ENCODE measurements around the gene ZNF280B.
"Not testable (repeated sequence)": the region's sequence is repeated elsewhere in the genome, so short reads cannot be mapped to it uniquely, and the experiment has no call there.

GRCh38 chr22:22471104-22471503 lies 37.4 kb downstream of the ZNF280B start:
- not testable (repeated sequence) for TF ChIP-seq CTCF (IDR thresholded peaks at IDR 0.05; ENCODE audit: borderline replicate concordance, extremely low read depth, low read length, poor library complexity, severe bottlenecking); EZH2 (IDR thresholded peaks at IDR 0.05; ENCODE audit: borderline replicate concordance, low read depth, low read length, severe bottlenecking)

Measured in DND-41 (cell line).